K562 (cell line): ENCODE results near the gene HEATR3. TPM values are rescaled to one million over a fixed set of nuclear protein-coding genes. Genes with fewer than 3 reads are reported as not detected.

ENCODE experiments used
- BHLHE40 ChIP-seq: IDR thresholded peaks from 2 replicates; pipeline ENCODE4 v1.6.1; 2011; ENCODE audit warnings: low read length, improper control_type of control experiment
- BRD4 ChIP-seq: fragments of 200-600 bp; sonication (generic); IDR thresholded peaks from 2 replicates; pipeline ENCODE4 v1.6.1; 2017; ENCODE audit warnings: inconsistent platforms
- ETV6 ChIP-seq, 3 experiments: fragments of 150-350 bp in 1 of 3; sonication (generic) in 1 of 3; formaldehyde crosslinking in 1 of 3; IDR thresholded peaks; 2 replicates each; pipeline versions ENCODE4 v1.6.1 to v1.8.0; 2014 to 2022; ENCODE audit warnings: borderline replicate concordance in 2 of 3, low read depth in 2 of 3, antibody characterized with exemption in 1 of 3, low read length in 1 of 3, mild to moderate bottlenecking in 1 of 3, missing genetic modification reagents in 1 of 3
- FOS ChIP-seq: IDR thresholded peaks from 3 replicates; pipeline ENCODE4 v1.6.1; 2011; ENCODE audit not compliant: insufficient read length; ENCODE audit errors: extremely low read depth
- GTF2B ChIP-seq: IDR thresholded peaks from 2 replicates; pipeline ENCODE4 v1.6.1; 2011; ENCODE audit not compliant: insufficient read length; ENCODE audit errors: extremely low read depth
- HDAC2 ChIP-seq: fragments of 450-650 bp; IDR thresholded peaks from 2 replicates; pipeline ENCODE4 v1.6.1; 2016; ENCODE audit warnings: mild to moderate bottlenecking
- IFI16 ChIP-seq: fragments of 250-450 bp; sonication (Bioruptor Pico); IDR thresholded peaks from 2 replicates; pipeline ENCODE4 v2.1.2; 2022; ENCODE audit warnings: mild to moderate bottlenecking, inconsistent platforms
- IRF1 ChIP-seq: sonication (generic); formaldehyde crosslinking; IDR thresholded peaks from 2 replicates; pipeline ENCODE4 v1.8.0; 2022; ENCODE audit warnings: missing genetic modification reagents, mild to moderate bottlenecking, borderline replicate concordance
- JUN ChIP-seq, 2 experiments: sonication (generic) in 1 of 2; formaldehyde crosslinking in 1 of 2; IDR thresholded peaks; 2 replicates each; pipeline versions ENCODE4 v1.6.1 to v1.8.0; 2012 to 2022; ENCODE audit warnings: borderline replicate concordance in 2 of 2, mild to moderate bottlenecking in 2 of 2, improper control_type of control experiment in 1 of 2, low read depth in 1 of 2, low read length in 1 of 2, missing genetic modification reagents in 1 of 2
- MAZ ChIP-seq, 2 experiments: fragments of 450-650 bp in 1 of 2; sonication (generic) in 1 of 2; formaldehyde crosslinking; IDR thresholded peaks in 1 of 2; conservative IDR thresholded peaks in 1 of 2; 2 replicates each; pipeline versions ENCODE4 v1.4.0 to v1.5.0; 2020; ENCODE audit warnings: mild to moderate bottlenecking in 1 of 2, missing genetic modification reagents in 1 of 2
- POLR2AphosphoS2 ChIP-seq: IDR thresholded peaks from 2 replicates; pipeline ENCODE4 v1.6.1; 2012; ENCODE audit warnings: low read length, improper control_type of control experiment
- RAD51 ChIP-seq: fragments of 450-650 bp; IDR thresholded peaks from 2 replicates; pipeline ENCODE4 v1.7.1; 2016; ENCODE audit warnings: low read depth, mild to moderate bottlenecking, borderline replicate concordance
- SOX6 ChIP-seq: fragments of 450-650 bp; IDR thresholded peaks from 2 replicates; pipeline ENCODE4 v1.6.1; 2014; ENCODE audit warnings: mild to moderate bottlenecking
- YY1 ChIP-seq, 3 experiments: IDR thresholded peaks; 2 replicates each; pipeline ENCODE4 v1.6.1; 2011; ENCODE audit warnings: low read length in 2 of 3, mild to moderate bottlenecking in 2 of 3, moderate library complexity in 2 of 3, borderline replicate concordance in 1 of 3, control low read depth in 1 of 3, low read depth in 1 of 3; ENCODE audit not compliant: insufficient read depth in 3 of 3, insufficient replicate concordance in 2 of 3, control insufficient read depth in 1 of 3, insufficient read length in 1 of 3; ENCODE audit errors: extremely low read depth in 1 of 3
- ZNF124 ChIP-seq: sonication (generic); formaldehyde crosslinking; IDR thresholded peaks from 2 replicates; pipeline ENCODE4 v1.8.1; 2022; ENCODE audit warnings: missing genetic modification reagents
- ZNF143 ChIP-seq: sonication (generic); formaldehyde crosslinking; IDR thresholded peaks from 2 replicates; pipeline ENCODE4 v1.9.0; 2022; ENCODE audit warnings: mild to moderate bottlenecking, missing genetic modification reagents
- ZNF146 ChIP-seq: IDR thresholded peaks from one replicate; pipeline ENCODE4 v1.6.1; 2018; ENCODE audit warnings: missing compliant biosample characterization; ENCODE audit not compliant: unreplicated experiment
- ZNF239 ChIP-seq: fragments of 250-450 bp; sonication (Bioruptor Pico); IDR thresholded peaks from 2 replicates; pipeline ENCODE4 v1.4.0; 2020; ENCODE audit warnings: mild to moderate bottlenecking
- ZNF263 ChIP-seq: sonication (generic); formaldehyde crosslinking; IDR thresholded peaks from 2 replicates; pipeline ENCODE4 v1.8.0; 2022; ENCODE audit warnings: mild to moderate bottlenecking, missing genetic modification reagents, borderline replicate concordance
- ZNF717 ChIP-seq: fragments of 250-450 bp; sonication (Bioruptor Pico); IDR thresholded peaks from 2 replicates; pipeline ENCODE4 v1.5.0; 2021
- ZNF780A ChIP-seq: fragments of 250-450 bp; sonication (Bioruptor Pico); IDR thresholded peaks from 2 replicates; pipeline ENCODE4 v1.5.0; 2021; ENCODE audit warnings: mild to moderate bottlenecking
- polyA plus RNA-seq, 8 experiments: library from polyadenylated mRNA; depleted of rRNA in 4 of 8; stranded (reverse) in 5 of 8; unstranded in 3 of 8; fragments of >200 nt; fragmentation: Nextera tagmentation in 2 of 8; fragmentation: Illumina TruSeq in 1 of 8; extraction: Ambion mirVana in 2 of 8; extraction: Trizol in 1 of 8; gene quantifications; 2 replicates each; pipeline versions ENCODE4 v1.2.1 to v1.2.3, GENCODE V29; 2011 to 2014; ENCODE audit warnings: inconsistent platforms in 1 of 8, missing spikeins in 1 of 8
- total RNA-seq, 7 experiments: library from RNA; depleted of rRNA in 6 of 7; stranded (reverse); fragments of >200 nt in 6 of 7; fragmentation: Illumina TruSeq in 2 of 7; extraction: Trizol in 2 of 7; gene quantifications; 2 replicates each; pipeline versions ENCODE4 v1.2.1 to v1.2.3, GENCODE V29; 2011 to 2021; ENCODE audit warnings: low replicate concordance in 1 of 7
- TF ChIP-seq, protein P1 (sequence below): fragments of 450-650 bp; formaldehyde crosslinking; conservative IDR thresholded peaks from 2 replicates; pipeline ENCODE4 v1.4.0; 2022; ENCODE audit warnings: mild to moderate bottlenecking, missing genetic modification characterization

HEATR3 gene
- total and polyA plus RNA-seq, 9 of the 15 experiments (the other 6 are each of a cell fraction or from before 2014, with no cell fraction given): 1.7 to 30.2 (median 18.8) TPM

DNA sequence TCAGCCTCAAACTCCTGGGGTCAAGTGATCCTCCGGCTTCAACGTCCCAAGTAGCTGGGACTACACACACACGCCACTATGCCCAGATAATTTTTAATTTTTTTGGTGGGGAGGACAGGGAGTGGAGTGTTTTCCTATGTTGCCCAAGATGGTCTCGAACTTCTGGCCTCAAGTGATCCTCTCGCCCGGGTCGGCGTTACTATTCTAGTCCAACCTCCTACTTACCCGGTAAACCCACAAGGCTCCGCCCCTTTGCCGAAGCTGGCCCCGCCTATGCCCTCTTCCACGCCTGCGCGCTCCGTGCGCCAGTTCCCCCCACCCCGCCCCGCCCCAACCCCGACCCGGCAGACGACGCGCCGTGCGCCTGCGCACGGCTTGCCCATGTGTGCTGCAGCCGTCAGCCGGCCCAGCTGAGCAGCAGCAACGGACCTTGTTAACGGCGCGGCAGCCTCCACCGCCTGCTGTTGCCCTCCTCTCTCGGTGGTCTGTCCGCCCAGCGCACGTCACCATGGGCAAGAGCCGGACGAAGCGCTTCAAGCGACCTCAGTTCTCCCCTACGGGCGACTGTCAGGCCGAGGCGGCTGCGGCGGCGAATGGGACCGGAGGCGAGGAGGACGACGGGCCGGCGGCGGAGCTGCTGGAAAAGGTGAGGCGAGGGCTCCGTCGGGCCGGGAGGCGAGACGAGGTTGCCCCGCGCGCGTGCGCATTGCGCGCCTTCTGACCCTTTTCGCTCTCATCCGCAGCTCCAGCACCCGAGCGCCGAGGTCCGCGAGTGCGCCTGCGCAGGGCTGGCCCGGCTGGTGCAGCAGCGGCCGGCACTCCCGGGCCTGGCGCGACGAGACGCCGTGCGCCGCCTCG lies at the start of gene HEATR3 (continued):
- TF ChIP-seq, protein P1, sequence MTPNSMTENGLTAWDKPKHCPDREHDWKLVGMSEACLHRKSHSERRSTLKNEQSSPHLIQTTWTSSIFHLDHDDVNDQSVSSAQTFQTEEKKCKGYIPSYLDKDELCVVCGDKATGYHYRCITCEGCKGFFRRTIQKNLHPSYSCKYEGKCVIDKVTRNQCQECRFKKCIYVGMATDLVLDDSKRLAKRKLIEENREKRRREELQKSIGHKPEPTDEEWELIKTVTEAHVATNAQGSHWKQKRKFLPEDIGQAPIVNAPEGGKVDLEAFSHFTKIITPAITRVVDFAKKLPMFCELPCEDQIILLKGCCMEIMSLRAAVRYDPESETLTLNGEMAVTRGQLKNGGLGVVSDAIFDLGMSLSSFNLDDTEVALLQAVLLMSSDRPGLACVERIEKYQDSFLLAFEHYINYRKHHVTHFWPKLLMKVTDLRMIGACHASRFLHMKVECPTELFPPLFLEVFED: 0 out of 2 replicates have a peak, but pooled peaks have one; percentile 10
- peak; percentile 42; the same call in 1 of the 2 replicates for TF ChIP-seq SOX6
- TF ChIP-seq BRD4: no peak
- TF ChIP-seq ZNF780A (CRISPR knock-in tag): no peak
- no peak for TF ChIP-seq ETV6 (IDR thresholded peaks at IDR 0.05; ENCODE audit: borderline replicate concordance in 1 of 2, low read depth in 2 of 2, low read length in 1 of 2)
- no peak for TF ChIP-seq ETV6 (CRISPR knock-in tag; IDR thresholded peaks at IDR 0.05; ENCODE audit: borderline replicate concordance)
- no peak for TF ChIP-seq ZNF263 (CRISPR knock-in tag)
- peak; percentile 30 to 44; a peak in 3 of 4 replicates for TF ChIP-seq MAZ (CRISPR knock-in tag; conservative IDR thresholded peaks at IDR 0.05 in 1 of 2, IDR thresholded peaks at IDR 0.05 in 1 of 2)
- TF ChIP-seq IFI16 (CRISPR knock-in tag): no peak
- no peak for TF ChIP-seq RAD51
- TF ChIP-seq ZNF239: no peak
- no peak for TF ChIP-seq ZNF143
- TF ChIP-seq JUN (IDR thresholded peaks at IDR 0.05; ENCODE audit: borderline replicate concordance, low read depth, low read length): no peak
- TF ChIP-seq JUN (CRISPR knock-in tag; IDR thresholded peaks at IDR 0.05; ENCODE audit: borderline replicate concordance): no peak
- TF ChIP-seq ZNF146 (CRISPR knock-in tag): no peak
- TF ChIP-seq BHLHE40: no peak
- TF ChIP-seq POLR2AphosphoS2: no peak
- TF ChIP-seq YY1 (IDR thresholded peaks at IDR 0.05; ENCODE audit: borderline replicate concordance in 1 of 3, control insufficient read depth in 1 of 3, extremely low read depth in 1 of 3, insufficient read depth in 3 of 3, insufficient read length in 1 of 3, insufficient replicate concordance in 2 of 3, low read depth in 1 of 3, low read length in 2 of 3): no peak
- no peak for TF ChIP-seq ZNF717 (CRISPR knock-in tag)
- no peak for TF ChIP-seq FOS
- TF ChIP-seq HDAC2: no peak
- TF ChIP-seq IRF1 (CRISPR knock-in tag): no peak
- TF ChIP-seq GTF2B: no peak
- TF ChIP-seq ZNF124: no peak
